GM12892 (cell line): Measurements from ENCODE around the gene EPS8.

Experiments used
- POLR2A ChIP-seq: IDR thresholded peaks from 2 replicates; pipeline ENCODE4 v1.6.1; 2011; ENCODE audit warnings: low read depth, low read length, control low read depth
- POLR2AphosphoS5 ChIP-seq: IDR thresholded peaks from 2 replicates; pipeline ENCODE4 v1.6.1; 2011; ENCODE audit warnings: low read depth, low read length, control low read depth

DNA sequence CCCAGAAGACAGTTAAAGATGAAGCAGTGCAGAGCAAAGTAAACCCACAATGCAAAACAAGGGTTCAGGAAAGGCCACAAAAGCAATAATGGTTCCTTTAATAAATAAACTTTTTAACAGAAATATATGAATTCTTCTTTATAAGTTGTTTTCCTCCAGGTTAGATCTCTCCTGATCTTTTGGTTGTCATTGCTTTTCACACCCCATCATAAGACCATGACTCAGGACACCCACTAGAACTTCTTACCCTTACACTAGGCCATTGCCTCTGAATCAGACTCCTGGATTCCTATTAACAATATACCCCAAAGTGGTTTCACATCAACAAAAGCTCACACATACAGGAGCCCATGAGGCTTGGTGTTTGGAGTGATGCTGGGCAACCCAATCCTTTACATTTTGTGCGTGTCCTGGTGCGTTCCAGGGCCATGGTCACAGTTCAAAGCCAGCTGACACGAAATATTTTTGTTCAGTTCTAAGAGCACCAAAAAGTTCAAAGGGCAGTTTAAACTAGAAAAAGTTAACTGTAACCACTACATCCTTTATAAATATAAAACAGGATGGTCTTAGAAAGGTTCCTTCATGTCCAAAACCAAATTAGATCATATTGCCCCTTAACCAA lies 187.0 kb downstream of the EPS8 start:
- TF ChIP-seq POLR2AphosphoS5 (no peak), POLR2A (no peak)
